B cell (primary cell): Measurements from ENCODE around the gene TRIM15. TPM values are rescaled to one million over a fixed set of nuclear protein-coding genes. Genes with fewer than 3 reads are reported as not detected.
"Not testable (repeated sequence)": the region's sequence is repeated elsewhere in the genome, so short reads cannot be mapped to it uniquely, and the experiment has no call there.

Source experiments
- ATAC-seq: fragments of 200-7000 bp; cut with Tn5 transposase; one replicate; pipeline ENCODE4 v1.10.0; 2021; ENCODE audit warnings: low read depth, mild to moderate bottlenecking, moderate number of reproducible peaks, moderate library complexity
- CTCF ChIA-PET: fragments of 350-600 bp; sonication (Branson Sonifier 250); formaldehyde crosslinking; loops from one replicate; lab custom pipeline; 2021; ENCODE audit warnings: antibody characterized with exemption, inconsistent platforms; lab: Charles Lee
- POLR2A ChIA-PET: fragments of 350-600 bp; sonication (Branson Sonifier 250); formaldehyde crosslinking; loops from one replicate; lab custom pipeline; 2021; ENCODE audit warnings: antibody characterized with exemption; lab: Charles Lee
- DNase-seq: peaks from one replicate; pipeline ENCODE4 v3.0.0; 2013
- H2AFZ ChIP-seq: 2 replicates; pipeline ENCODE4 v1.6.1; 2012; ENCODE audit warnings: mild to moderate bottlenecking, low read depth, low read length; ENCODE audit not compliant: insufficient read depth, poor library complexity, severe bottlenecking
- H3K27ac ChIP-seq, 2 donors: 1 replicate in 1 of 2; 2 replicates in 1 of 2; pipeline ENCODE4 v1.5.1; 2012 to 2013; ENCODE audit warnings: low read length in 2 of 2, mild to moderate bottlenecking in 2 of 2, moderate library complexity in 1 of 2
- H3K27me3 ChIP-seq, 4 experiments: fragments of 200-600 bp in 1 of 4; sonication (generic) in 1 of 4; replicated peaks in 1 of 4; 1 replicate in 2 of 4; 2 replicates in 2 of 4; pipeline versions ENCODE4 v1.6.1 to v1.7.0; 2013 to 2016; ENCODE audit warnings: low read length in 3 of 4, mild to moderate bottlenecking in 2 of 4, mixed read lengths in 1 of 4, moderate library complexity in 1 of 4; ENCODE audit not compliant: insufficient read depth in 4 of 4, control insufficient read depth in 3 of 4; ENCODE audit errors: control extremely low read depth in 1 of 4
- H3K36me3 ChIP-seq, 2 experiments: replicated peaks in 1 of 2; 1 replicate in 1 of 2; 2 replicates in 1 of 2; pipeline versions ENCODE4 v1.6.1 to v1.7.1; 2013; ENCODE audit warnings: low read length in 1 of 2; ENCODE audit not compliant: insufficient read depth in 2 of 2, control insufficient read depth in 1 of 2; ENCODE audit errors: control extremely low read depth in 1 of 2, extremely low read depth in 1 of 2
- H3K4me1 ChIP-seq, 2 donors: fragments of 200-600 bp in 1 of 2; sonication (generic) in 1 of 2; 1 replicate in 1 of 2; 2 replicates in 1 of 2; pipeline versions ENCODE4 v1.5.1 to v1.6.1; 2013 to 2017; ENCODE audit warnings: low read length in 2 of 2; ENCODE audit not compliant: control insufficient read depth in 2 of 2, insufficient read depth in 2 of 2
- H3K4me2 ChIP-seq: replicated peaks from 2 replicates; pipeline ENCODE3; 2012; ENCODE audit warnings: mild to moderate bottlenecking, low read depth, low read length; ENCODE audit not compliant: poor library complexity, severe bottlenecking
- H3K4me3 ChIP-seq, 5 experiments: fragments of 200-600 bp in 1 of 5; sonication (generic) in 1 of 5; 1 replicate in 3 of 5; 2 replicates in 2 of 5; pipeline versions ENCODE4 v1.5.1 to v1.7.0; 2011 to 2016; ENCODE audit warnings: low read length in 4 of 5, mild to moderate bottlenecking in 4 of 5, low read depth in 2 of 5, control low read depth in 1 of 5, moderate library complexity in 1 of 5; ENCODE audit not compliant: insufficient read depth in 1 of 5; ENCODE audit errors: control extremely low read depth in 1 of 5, extremely low read depth in 1 of 5
- H3K79me2 ChIP-seq: fragments of 200-600 bp; sonication (generic); one replicate; pipeline ENCODE4 v1.6.0; 2016; ENCODE audit warnings: low read length; ENCODE audit not compliant: control insufficient read depth, insufficient read depth
- H3K9ac ChIP-seq: fragments of 200-600 bp; sonication (generic); 2 replicates; pipeline ENCODE4 v1.6.1; 2017; ENCODE audit warnings: mild to moderate bottlenecking, low read length, moderate library complexity
- H3K9me3 ChIP-seq, 3 donors: one replicate each; pipeline versions ENCODE4 v1.6.1 to v1.7.1; 2013; ENCODE audit warnings: low read length in 2 of 3; ENCODE audit not compliant: control insufficient read depth in 2 of 3, insufficient read depth in 1 of 3; ENCODE audit errors: control extremely low read depth in 1 of 3
- H4K20me1 ChIP-seq: 2 replicates; pipeline ENCODE4 v1.6.0; 2012; ENCODE audit warnings: mild to moderate bottlenecking, low read length; ENCODE audit not compliant: insufficient read depth, control insufficient read depth, poor library complexity, severe bottlenecking
- H3K27ac Mint-ChIP-seq: one replicate; pipeline ENCODE4 v1.8.0; 2021; ENCODE audit warnings: mixed read lengths
- H3K27me3 Mint-ChIP-seq: one replicate; pipeline ENCODE4 v1.8.0; 2021; ENCODE audit warnings: mixed read lengths
- H3K4me1 Mint-ChIP-seq: one replicate; pipeline ENCODE4 v1.8.0; 2021; ENCODE audit warnings: mixed read lengths
- H3K4me3 Mint-ChIP-seq: one replicate; pipeline ENCODE4 v1.8.0; 2021; ENCODE audit warnings: mixed read lengths
- H3K9me3 Mint-ChIP-seq: one replicate; pipeline ENCODE4 v1.8.0; 2022; ENCODE audit warnings: mixed read lengths; ENCODE audit not compliant: insufficient read depth
- EZH2 ChIP-seq: IDR thresholded peaks from 2 replicates; pipeline ENCODE4 v1.6.1; 2012; ENCODE audit warnings: borderline replicate concordance, low read depth, mild to moderate bottlenecking, moderate library complexity, low read length; ENCODE audit not compliant: insufficient read depth, poor library complexity, severe bottlenecking
- WGBS: methylation state at CpG from one replicate; pipeline ENCODE4 v1.1.5; 2013; ENCODE audit warnings: missing lambda C conversion rate; ENCODE audit not compliant: insufficient coverage; 5-methylcytosine and 5-hydroxymethylcytosine counted together
- intact Hi-C: fragments of 100-400 bp; cut with micrococcal nuclease; formaldehyde crosslinking; loops from one replicate; pipeline ENCODE4 v1.10.0; 2022
- polyA plus RNA-seq: library from polyadenylated mRNA; depleted of rRNA; stranded (reverse); fragments of >200 nt; gene quantifications from 2 replicates; pipeline ENCODE4 v1.2.3, GENCODE V29; 2012
- total RNA-seq, 2 donors: library from RNA; stranded (reverse); fragments of 120-200 nt in 1 of 2; gene quantifications; 1 replicate in 1 of 2; 2 replicates in 1 of 2; pipeline versions ENCODE4 v1.2.3 to v1.2.4, GENCODE V29; 2013 to 2022
- TF ChIP-seq, protein P1 (sequence below): fragments of 200-600 bp; IDR thresholded peaks from one replicate; pipeline ENCODE4 v1.8.0; 2022; ENCODE audit warnings: antibody characterized with exemption, mild to moderate bottlenecking

Gene TRIM15
- total and polyA plus RNA-seq, 2 donors (not counting 1 experiment from before 2014, with no cell fraction given) = not detected

DNA sequence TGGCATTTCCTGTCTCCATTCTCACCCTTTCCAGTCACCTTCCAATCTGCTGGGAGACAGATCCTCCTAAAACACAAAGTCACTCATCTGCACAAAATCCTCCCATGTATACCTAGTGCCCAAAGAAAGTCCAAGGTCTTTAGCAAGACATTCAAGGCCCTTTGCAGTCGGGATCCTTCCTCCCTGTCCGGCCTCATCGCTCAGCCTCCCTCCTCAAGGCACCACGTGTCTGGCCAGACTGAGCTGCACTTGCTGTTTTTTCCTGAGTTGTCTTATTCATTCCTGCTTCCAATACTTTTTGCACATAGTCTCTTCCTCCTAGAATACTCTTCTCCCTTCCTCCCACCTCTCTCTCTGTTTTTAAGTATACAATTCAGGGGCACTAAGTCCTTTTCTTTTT, 1.4 kb downstream of the TRIM15 start:
- WGBS = 96% methylated on average over 4 of the region's 4 CpGs
- Mint-ChIP-seq H3K27ac (no peak overlapping the region), H3K4me1 (no peaks in the 10 kb centered on the region), H3K9me3 (no peaks in the 10 kb centered on the region), H3K4me3 (no peak overlapping the region), H3K27me3 (peaks cover 48% of the 10 kb centered on the region)
- no peak overlapping the region for H3K4me3 ChIP-seq
- no peak overlapping the region for H3K4me2 ChIP-seq
- H3K9me3 ChIP-seq = peaks cover 0 to 3% (median 0%) of the 10 kb centered on the region in 3 donors
- intact Hi-C loops = no loop called here
- H3K36me3 ChIP-seq = no peaks in the 10 kb centered on the region
- no peaks in the 10 kb centered on the region for H4K20me1 ChIP-seq
- no peaks in the 10 kb centered on the region for H3K79me2 ChIP-seq
- H3K27ac ChIP-seq = no peak overlapping the region
- TF ChIP-seq, protein P1, sequence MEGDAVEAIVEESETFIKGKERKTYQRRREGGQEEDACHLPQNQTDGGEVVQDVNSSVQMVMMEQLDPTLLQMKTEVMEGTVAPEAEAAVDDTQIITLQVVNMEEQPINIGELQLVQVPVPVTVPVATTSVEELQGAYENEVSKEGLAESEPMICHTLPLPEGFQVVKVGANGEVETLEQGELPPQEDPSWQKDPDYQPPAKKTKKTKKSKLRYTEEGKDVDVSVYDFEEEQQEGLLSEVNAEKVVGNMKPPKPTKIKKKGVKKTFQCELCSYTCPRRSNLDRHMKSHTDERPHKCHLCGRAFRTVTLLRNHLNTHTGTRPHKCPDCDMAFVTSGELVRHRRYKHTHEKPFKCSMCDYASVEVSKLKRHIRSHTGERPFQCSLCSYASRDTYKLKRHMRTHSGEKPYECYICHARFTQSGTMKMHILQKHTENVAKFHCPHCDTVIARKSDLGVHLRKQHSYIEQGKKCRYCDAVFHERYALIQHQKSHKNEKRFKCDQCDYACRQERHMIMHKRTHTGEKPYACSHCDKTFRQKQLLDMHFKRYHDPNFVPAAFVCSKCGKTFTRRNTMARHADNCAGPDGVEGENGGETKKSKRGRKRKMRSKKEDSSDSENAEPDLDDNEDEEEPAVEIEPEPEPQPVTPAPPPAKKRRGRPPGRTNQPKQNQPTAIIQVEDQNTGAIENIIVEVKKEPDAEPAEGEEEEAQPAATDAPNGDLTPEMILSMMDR = no peak
- TF ChIP-seq EZH2 = no peak
- peaks cover 0 to 30% (median 9%) of the 10 kb centered on the region in 4 experiments for H3K27me3 ChIP-seq
- DNase-seq (no peak), ATAC-seq (no peak)
- CTCF ChIA-PET = no interaction called here
- H3K9ac ChIP-seq = no peak overlapping the region
- POLR2A ChIA-PET = no interaction called here
- H3K4me1 ChIP-seq = no peaks in the 10 kb centered on the region
- H2AFZ ChIP-seq = no peak overlapping the region

DNA sequence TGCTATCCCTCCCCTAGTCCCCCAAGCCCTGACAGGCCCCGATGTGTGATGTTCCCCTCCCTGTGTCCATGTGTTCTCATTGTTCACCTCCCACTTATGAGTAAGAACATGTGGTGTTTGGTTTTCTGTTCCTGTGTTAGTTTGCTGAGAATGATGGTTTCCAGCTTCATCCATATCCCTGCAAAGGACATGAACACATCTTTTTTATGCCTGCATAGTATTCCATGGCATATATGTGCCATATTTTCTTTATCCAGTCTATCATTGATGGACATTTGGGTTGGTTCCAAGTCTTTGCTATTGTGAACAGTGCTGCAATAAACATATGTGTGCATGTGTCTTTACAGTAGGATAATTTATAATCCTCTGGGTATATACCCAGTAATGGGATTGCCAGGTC, 1.9 kb downstream of the TRIM15 start:
- H3K4me1 ChIP-seq, H3K79me2 ChIP-seq, DNase-seq, H4K20me1 ChIP-seq, H3K4me1 Mint-ChIP-seq, POLR2A ChIA-PET, H3K27ac ChIP-seq, H3K9me3 ChIP-seq, H3K9ac ChIP-seq, H3K36me3 ChIP-seq, intact Hi-C loops, H3K27ac Mint-ChIP-seq, H3K4me3 Mint-ChIP-seq, H3K4me3 ChIP-seq, H2AFZ ChIP-seq, ATAC-seq, H3K4me2 ChIP-seq, CTCF ChIA-PET, H3K9me3 Mint-ChIP-seq: not testable (repeated sequence)
- H3K27me3 ChIP-seq = peaks cover 0 to 31% (median 10%) of the 10 kb centered on the region in 4 experiments
- H3K27me3 Mint-ChIP-seq = peaks cover 48% of the 10 kb centered on the region
- WGBS = no CpG with 5 or more reads among the region's 1 CpG
